HepG2 (cell line): ENCODE data around the gene LANCL3. TPM values are rescaled to one million over a fixed set of nuclear protein-coding genes. Genes with fewer than 3 reads are reported as not detected.
"Not testable (repeated sequence)": the region's sequence is repeated elsewhere in the genome, so short reads cannot be mapped to it uniquely, and the experiment has no call there.

Source experiments
- ATAC-seq: fragments of 200-7000 bp; cut with Tn5 transposase; 3 replicates; pipeline ENCODE4 v1.9.1; 2020; ENCODE audit warnings: mild to moderate bottlenecking, moderate library complexity
- BruUV-seq: library from RNA; stranded (reverse); fragments of 400-500 nt; replicated peaks from 2 replicates; lab custom pipeline; 2021; lab: Mats Ljungman, UMichigan
- CTCF ChIA-PET: fragments of 300-600 bp; formaldehyde crosslinking; extraction: SDS; loops from one replicate; lab custom pipeline; 2021; ENCODE audit warnings: low total read pairs, inconsistent platforms, low intra/inter-chr PET ratio; lab: Yijun Ruan, JAX
- POLR2A ChIA-PET: fragments of 350-600 bp; sonication (Branson Sonifier 250); formaldehyde crosslinking; loops from one replicate; lab custom pipeline; 2020; ENCODE audit warnings: antibody characterized with exemption, inconsistent platforms; lab: Yijun Ruan, JAX
- DNase-seq: peaks from one replicate; pipeline ENCODE4 v3.0.0-alpha.2; 2015; ENCODE audit warnings: low spot score
- FAIRE-seq: peaks from 3 replicates; lab custom pipeline; 2011; peaks lifted over from hg19 to GRCh38; lab: Jason Lieb, UNC
- H2AFZ ChIP-seq: one replicate; pipeline ENCODE4 v1.6.1; 2011; ENCODE audit warnings: low read length, inconsistent platforms
- H3K27ac ChIP-seq: fragments of 300-600 bp; 3 replicates; pipeline ENCODE4 v1.8.0; 2011; ENCODE audit warnings: mixed run types, mild to moderate bottlenecking, mixed read lengths, low read length, inconsistent platforms; ENCODE audit not compliant: insufficient read depth; ENCODE audit errors: extremely low read length
- H3K27me3 ChIP-seq, 2 experiments: fragments of 200-600 bp in 1 of 2; 2 replicates in 1 of 2; 3 replicates in 1 of 2; pipeline versions ENCODE4 v1.6.0 to v1.8.0; 2011; ENCODE audit warnings: low read length in 2 of 2, mild to moderate bottlenecking in 2 of 2, moderate library complexity in 2 of 2, inconsistent platforms in 1 of 2; ENCODE audit not compliant: insufficient read depth in 2 of 2, control insufficient read depth in 1 of 2
- H3K36me3 ChIP-seq, 2 experiments: fragments of 200-600 bp in 1 of 2; replicated peaks in 1 of 2; 2 replicates in 1 of 2; 3 replicates in 1 of 2; pipeline versions ENCODE4 v1.5.1 to v1.8.0; 2011; ENCODE audit warnings: low read length in 2 of 2, inconsistent platforms in 1 of 2; ENCODE audit not compliant: insufficient read depth in 2 of 2, control insufficient read depth in 1 of 2
- H3K4me1 ChIP-seq: 2 replicates; pipeline ENCODE4 v1.5.1; 2012; ENCODE audit warnings: low read length, inconsistent platforms; ENCODE audit not compliant: insufficient read depth
- H3K4me2 ChIP-seq: 2 replicates; pipeline ENCODE4 v1.6.0; 2011; ENCODE audit warnings: low read depth, low read length, inconsistent platforms
- H3K4me3 ChIP-seq, 3 experiments: fragments of 200-600 bp in 1 of 3; sonication (generic), shearing (Covaris generic) in 1 of 3; replicated peaks in 1 of 3; 2 replicates each; pipeline ENCODE4 v1.5.1; 2011 to 2016; ENCODE audit warnings: low read length in 3 of 3, inconsistent platforms in 2 of 3, low read depth in 2 of 3, mild to moderate bottlenecking in 2 of 3, control low read depth in 1 of 3, mixed read lengths in 1 of 3; ENCODE audit not compliant: insufficient read depth in 1 of 3
- H3K79me2 ChIP-seq: one replicate; pipeline ENCODE4 v1.6.1; 2011; ENCODE audit warnings: low read length, inconsistent platforms; ENCODE audit not compliant: insufficient read depth
- H3K9ac ChIP-seq: 2 replicates; pipeline ENCODE4 v1.6.0; 2011; ENCODE audit warnings: mild to moderate bottlenecking, low read depth, low read length, inconsistent platforms; ENCODE audit not compliant: insufficient read depth
- H3K9me3 ChIP-seq: 2 replicates; pipeline ENCODE4 v1.5.1; 2012; ENCODE audit warnings: mild to moderate bottlenecking, low read length
- H4K20me1 ChIP-seq: 2 replicates; pipeline ENCODE4 v1.6.0; 2011; ENCODE audit warnings: inconsistent platforms, mild to moderate bottlenecking, low read length, moderate library complexity; ENCODE audit not compliant: insufficient read depth
- BRCA1 ChIP-seq: sonication (generic); formaldehyde crosslinking; IDR thresholded peaks from 2 replicates; pipeline ENCODE4 v1.4.0; 2020; ENCODE audit warnings: missing genetic modification reagents
- GATAD2A ChIP-seq: IDR thresholded peaks from 2 replicates; pipeline ENCODE4 v1.6.1; 2016
- MIER3 ChIP-seq: IDR thresholded peaks from 2 replicates; pipeline ENCODE4 v1.6.1; 2016; ENCODE audit warnings: missing compliant biosample characterization, borderline replicate concordance
- NFKB2 ChIP-seq: sonication (generic); formaldehyde crosslinking; IDR thresholded peaks from 2 replicates; pipeline ENCODE4 v1.4.0; 2020; ENCODE audit warnings: missing genetic modification reagents, borderline replicate concordance
- RFXAP ChIP-seq: sonication (generic); formaldehyde crosslinking; IDR thresholded peaks from 2 replicates; pipeline ENCODE4 v1.4.0; 2020; ENCODE audit warnings: missing genetic modification reagents, borderline replicate concordance
- ZNF260 ChIP-seq: sonication (generic); formaldehyde crosslinking; IDR thresholded peaks from 2 replicates; pipeline ENCODE4 v1.4.0; 2020; ENCODE audit warnings: missing genetic modification reagents, low read depth, mild to moderate bottlenecking, borderline replicate concordance
- ZNF672 ChIP-seq: sonication (generic); formaldehyde crosslinking; IDR thresholded peaks from 2 replicates; pipeline ENCODE4 v1.8.1; 2022; ENCODE audit warnings: missing genetic modification reagents
- ZNF772 ChIP-seq: sonication (generic); formaldehyde crosslinking; IDR thresholded peaks from 2 replicates; pipeline ENCODE4 v1.5.0; 2020; ENCODE audit warnings: mild to moderate bottlenecking, missing genetic modification reagents
- ZNF782 ChIP-seq: sonication (generic); formaldehyde crosslinking; IDR thresholded peaks from 2 replicates; pipeline ENCODE4 v1.4.0; 2020; ENCODE audit warnings: missing genetic modification reagents, mild to moderate bottlenecking, borderline replicate concordance
- WGBS: methylation state at CpG from one replicate; pipeline ENCODE4 v1.1.6; 2017; ENCODE audit warnings: low lambda C conversion rate; 5-methylcytosine and 5-hydroxymethylcytosine counted together
- in situ Hi-C: cut with HindIII; loops from 2 replicates; pipeline ENCODE4 v1.10.0; 2017; ENCODE audit warnings: low pct_unique_long_range_greater_than_20kb; ENCODE audit not compliant: extremely low pct_ligation_motif_present
- intact Hi-C: fragments of 100-400 bp; cut with micrococcal nuclease; formaldehyde crosslinking; loops from one replicate; pipeline ENCODE4 v1.10.0; 2022; ENCODE audit not compliant: unreplicated experiment
- polyA plus RNA-seq, 8 experiments: library from polyadenylated mRNA; depleted of rRNA in 3 of 8; stranded (reverse) in 7 of 8; unstranded in 1 of 8; fragments of >200 nt; fragmentation: Illumina TruSeq in 4 of 8; extraction: Trizol in 4 of 8; gene quantifications; 2 replicates each; pipeline versions ENCODE4 v1.2.1 to v1.2.3, GENCODE V29; 2011 to 2016; ENCODE audit warnings: low read depth in 4 of 8, missing spikeins in 1 of 8, mixed read lengths in 1 of 8; ENCODE audit not compliant: insufficient read depth in 1 of 8
- total RNA-seq, 5 experiments: library from RNA; depleted of rRNA; stranded (reverse); fragments of >200 nt; fragmentation: Illumina TruSeq; extraction: Trizol; gene quantifications; 2 replicates each; pipeline ENCODE4 v1.2.3, GENCODE V29; 2016; ENCODE audit warnings: low read depth in 1 of 5
- TF ChIP-seq, protein P1 (sequence below): sonication (generic); formaldehyde crosslinking; IDR thresholded peaks from 2 replicates; pipeline ENCODE4 v1.4.0; 2020; ENCODE audit warnings: mild to moderate bottlenecking, low read depth, missing genetic modification reagents

Gene LANCL3
- total and polyA plus RNA-seq, 2 of the 13 experiments (the other 11 are each of a cell fraction or from before 2014, with no cell fraction given): not detected

DNA sequence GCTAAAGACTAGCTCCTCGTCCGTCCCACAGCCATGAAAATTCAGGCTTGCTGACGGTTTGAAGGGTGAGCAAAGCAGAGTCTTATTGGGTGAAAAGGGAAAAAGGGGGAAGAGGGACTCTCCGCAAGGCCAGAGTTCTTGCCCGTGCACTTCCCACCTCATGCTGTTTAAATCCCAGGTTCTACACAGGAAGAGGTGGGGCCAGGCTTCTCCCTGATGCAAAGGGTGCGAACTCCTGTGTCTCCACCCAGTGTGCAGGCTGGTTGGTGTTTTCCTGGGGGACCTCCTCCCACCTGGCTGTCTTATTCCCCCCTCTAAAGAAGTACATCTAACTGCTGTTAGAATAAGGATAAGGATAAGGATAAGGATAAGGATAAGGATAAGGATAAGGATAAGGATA, 18.0 kb upstream of the LANCL3 start:
- Histone ChIP-seq H3K36me3 (no peaks in the 10 kb centered on the region), H3K4me2 (no peak overlapping the region), H3K79me2 (no peaks in the 10 kb centered on the region), H3K9ac (no peak overlapping the region), H3K27ac (no peak overlapping the region), H3K9me3 (no peaks in the 10 kb centered on the region), H3K27me3 (no peaks in the 10 kb centered on the region), H3K4me3 (no peak overlapping the region), H4K20me1 (no peaks in the 10 kb centered on the region), H2AFZ (no peak overlapping the region), H3K4me1 (no peaks in the 10 kb centered on the region)
- DNase-seq: no peak
- WGBS: 0% methylated on average over 3 of the region's 6 CpGs
- in situ Hi-C loops: no loop called here
- TF ChIP-seq RFXAP (CRISPR knock-in tag) (no peak), ZNF772 (CRISPR knock-in tag) (no peak), BRCA1 (CRISPR knock-in tag) (no peak), MIER3 (no peak), GATAD2A (CRISPR knock-in tag) (no peak), NFKB2 (no peak), ZNF672 (CRISPR knock-in tag) (no peak), ZNF260 (CRISPR knock-in tag) (no peak), ZNF782 (CRISPR knock-in tag) (no peak)
- TF ChIP-seq, protein P1, sequence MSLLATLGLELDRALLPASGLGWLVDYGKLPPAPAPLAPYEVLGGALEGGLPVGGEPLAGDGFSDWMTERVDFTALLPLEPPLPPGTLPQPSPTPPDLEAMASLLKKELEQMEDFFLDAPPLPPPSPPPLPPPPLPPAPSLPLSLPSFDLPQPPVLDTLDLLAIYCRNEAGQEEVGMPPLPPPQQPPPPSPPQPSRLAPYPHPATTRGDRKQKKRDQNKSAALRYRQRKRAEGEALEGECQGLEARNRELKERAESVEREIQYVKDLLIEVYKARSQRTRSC (CRISPR knock-in tag): no peak
- BruUV-seq: no TSS peak
- intact Hi-C loops: no loop called here
- ChIA-PET CTCF (no interaction called here), POLR2A (no interaction called here)
- no peak for FAIRE-seq
- ATAC-seq: no peak

- H3K27ac ChIP-seq, in situ Hi-C loops, H3K4me3 ChIP-seq, H3K9ac ChIP-seq, BruUV-seq, H3K4me2 ChIP-seq, H2AFZ ChIP-seq, H3K79me2 ChIP-seq, H3K36me3 ChIP-seq, CTCF ChIA-PET, H3K4me1 ChIP-seq, POLR2A ChIA-PET, DNase-seq, intact Hi-C loops, H4K20me1 ChIP-seq, H3K27me3 ChIP-seq, ATAC-seq, H3K9me3 ChIP-seq: not testable (repeated sequence)
- FAIRE-seq: peak; percentile 56
- WGBS: 3% methylated on average over 2 of the region's 2 CpGs
These were observed 6.2 kb upstream of the LANCL3 start for GRCh38 chrX:37565254-37565653.

DNA sequence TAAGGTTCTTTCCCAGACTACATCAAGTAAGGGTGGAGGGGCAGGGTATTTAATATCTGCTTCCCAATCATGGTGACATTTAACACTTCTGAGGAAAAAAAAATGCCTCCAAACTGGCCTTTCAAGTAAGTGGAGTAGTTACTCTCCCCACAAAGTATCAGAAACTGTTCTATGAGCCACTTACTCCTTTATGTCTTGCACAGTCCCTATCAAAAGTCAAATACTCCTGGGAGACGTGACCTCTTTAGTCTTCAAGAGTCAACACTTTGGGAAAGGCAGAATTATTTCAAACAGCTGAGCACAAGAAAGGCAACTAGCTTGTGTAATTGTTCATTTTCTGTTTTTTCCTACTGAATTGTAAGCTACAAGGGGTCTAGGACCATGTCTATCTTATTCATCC, 1.1 kb upstream of the LANCL3 start:
- WGBS: no CpG with 5 or more reads among the region's 1 CpG
- H3K79me2 ChIP-seq, H3K27me3 ChIP-seq, H3K4me1 ChIP-seq, H3K27ac ChIP-seq, H3K4me3 ChIP-seq, ATAC-seq, POLR2A ChIA-PET, H3K9me3 ChIP-seq, H3K4me2 ChIP-seq, intact Hi-C loops, CTCF ChIA-PET, H2AFZ ChIP-seq, DNase-seq, H4K20me1 ChIP-seq, in situ Hi-C loops, H3K36me3 ChIP-seq, BruUV-seq, H3K9ac ChIP-seq, FAIRE-seq: not testable (repeated sequence)
